Activated gamma-delta T cell (primary cell): Measurements from ENCODE around the gene PIM3.

ENCODE experiments used
- DNase-seq: peaks from one replicate; lab custom pipeline; 2025; lab: John Stamatoyannopoulos, UW
- total RNA-seq, 2 donors: gene quantifications; one replicate each; lab custom pipeline; 2026; lab: John Stamatoyannopoulos, UW

The PIM3 gene
- total RNA-seq, result 69.3 to 70.5 reads per million in 2 donors

- DNase-seq, result peak; percentile 90
Observed at GRCh38 chr22:49960159-49961004, at the start of gene PIM3. TSS of gene PIM3 (plus strand) at chr22:49960772. CDS start at chr22:49960948, 176 bp downstream.

DNA sequence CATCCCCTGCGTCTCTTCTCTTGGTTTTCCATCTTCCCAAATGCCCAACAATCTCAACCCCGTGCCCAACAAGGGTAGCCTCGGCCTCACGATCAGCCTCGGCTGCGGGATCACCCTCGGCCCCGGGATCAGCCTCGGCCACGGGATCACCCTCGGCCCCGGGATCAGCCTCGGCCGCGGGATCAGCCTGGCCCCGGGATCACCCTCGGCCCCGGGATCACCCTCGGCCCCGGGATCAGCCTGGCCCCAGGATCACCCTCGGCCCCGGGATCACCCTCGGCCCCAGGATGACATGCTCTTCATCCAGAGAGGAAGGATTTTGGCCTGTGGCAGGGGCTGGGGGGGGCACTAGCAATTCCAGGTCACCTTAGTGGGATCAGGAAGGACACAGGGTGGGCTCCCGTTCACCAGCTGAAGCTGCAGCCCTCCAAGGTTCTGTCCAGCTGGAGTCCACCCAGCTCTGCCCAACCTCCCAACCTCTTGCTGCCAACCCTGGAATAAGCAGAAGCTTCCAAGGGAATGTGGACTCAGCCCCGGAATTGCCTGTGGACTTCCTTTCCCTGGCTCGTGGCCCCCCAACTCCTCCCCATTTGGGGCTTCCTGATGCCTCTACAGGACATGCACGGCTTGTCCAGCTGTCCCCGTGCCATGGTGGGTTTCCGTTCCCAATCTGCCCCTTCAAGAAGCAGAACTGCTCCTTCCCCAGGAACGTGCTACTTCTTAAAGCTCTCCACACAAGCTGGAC lies 48.5 kb upstream of the PIM3 start:
- no peak for DNase-seq

DNA sequence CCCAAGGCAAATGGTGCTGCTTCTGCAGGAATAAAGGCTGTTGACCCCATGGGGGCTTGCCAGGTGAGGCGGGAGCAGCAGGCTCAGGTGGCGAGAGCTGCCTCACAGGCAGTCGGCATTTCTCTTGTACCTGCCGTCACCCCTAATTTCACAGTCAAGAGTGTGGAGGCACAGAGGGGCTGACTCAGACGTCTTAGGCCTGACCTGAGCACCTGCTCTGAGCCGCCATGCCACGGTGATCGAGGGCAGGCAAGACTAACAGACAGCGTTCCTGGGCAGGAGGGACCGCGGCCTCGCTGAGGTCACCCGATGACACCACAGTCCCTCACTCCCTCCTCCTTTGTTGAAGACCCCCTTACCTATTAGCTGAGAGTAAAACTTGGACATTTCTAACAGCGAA lies 47.5 kb upstream of the PIM3 start:
- no peak for DNase-seq

DNA sequence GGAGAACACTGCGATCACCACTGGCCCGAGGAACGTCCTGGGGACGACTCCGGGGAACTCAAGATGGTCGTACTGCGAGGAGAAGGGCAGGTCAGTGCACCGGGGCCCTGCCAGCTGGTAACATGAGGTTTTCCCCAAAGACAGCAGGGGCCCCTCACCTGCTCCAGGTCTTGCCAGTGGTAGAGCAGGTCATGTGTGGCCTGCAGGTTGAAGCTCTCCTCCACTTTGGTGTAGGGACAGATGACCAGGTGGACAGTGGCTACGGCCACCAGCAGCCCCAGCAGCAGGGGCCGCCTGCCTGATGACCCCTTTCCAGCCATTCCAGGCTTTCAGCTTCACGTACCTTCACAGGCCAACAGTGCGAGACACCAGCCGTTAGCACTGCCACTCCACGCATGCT lies 47.1 kb upstream of the PIM3 start:
- no peak for DNase-seq

GRCh38 chr22:49914256-49914655 lies 46.3 kb upstream of the PIM3 start:
- DNase-seq, result no peak

DNA sequence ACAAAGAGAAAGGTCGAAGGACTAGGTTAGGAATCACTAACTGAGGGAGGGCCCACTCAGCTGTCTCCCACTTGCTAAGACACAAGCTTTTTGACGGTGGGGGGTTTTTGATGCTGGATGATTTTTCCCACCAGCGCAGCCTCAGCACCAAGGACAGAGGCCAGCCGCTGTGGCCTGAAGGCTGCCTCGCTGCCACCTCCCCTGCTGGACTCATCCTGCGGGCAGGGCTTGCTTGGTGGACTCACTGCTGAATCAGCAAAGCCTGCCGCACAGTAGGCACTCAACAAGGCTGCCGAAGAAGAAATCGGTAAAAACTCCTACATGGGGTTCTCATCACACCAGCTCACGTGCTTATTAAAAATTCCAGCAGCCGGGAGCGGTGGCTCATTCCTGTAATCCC lies 45.0 kb upstream of the PIM3 start:
- no peak for DNase-seq

GRCh38 chr22:49916831-49917230 lies 43.7 kb upstream of the PIM3 start:
- no peak for DNase-seq

DNA sequence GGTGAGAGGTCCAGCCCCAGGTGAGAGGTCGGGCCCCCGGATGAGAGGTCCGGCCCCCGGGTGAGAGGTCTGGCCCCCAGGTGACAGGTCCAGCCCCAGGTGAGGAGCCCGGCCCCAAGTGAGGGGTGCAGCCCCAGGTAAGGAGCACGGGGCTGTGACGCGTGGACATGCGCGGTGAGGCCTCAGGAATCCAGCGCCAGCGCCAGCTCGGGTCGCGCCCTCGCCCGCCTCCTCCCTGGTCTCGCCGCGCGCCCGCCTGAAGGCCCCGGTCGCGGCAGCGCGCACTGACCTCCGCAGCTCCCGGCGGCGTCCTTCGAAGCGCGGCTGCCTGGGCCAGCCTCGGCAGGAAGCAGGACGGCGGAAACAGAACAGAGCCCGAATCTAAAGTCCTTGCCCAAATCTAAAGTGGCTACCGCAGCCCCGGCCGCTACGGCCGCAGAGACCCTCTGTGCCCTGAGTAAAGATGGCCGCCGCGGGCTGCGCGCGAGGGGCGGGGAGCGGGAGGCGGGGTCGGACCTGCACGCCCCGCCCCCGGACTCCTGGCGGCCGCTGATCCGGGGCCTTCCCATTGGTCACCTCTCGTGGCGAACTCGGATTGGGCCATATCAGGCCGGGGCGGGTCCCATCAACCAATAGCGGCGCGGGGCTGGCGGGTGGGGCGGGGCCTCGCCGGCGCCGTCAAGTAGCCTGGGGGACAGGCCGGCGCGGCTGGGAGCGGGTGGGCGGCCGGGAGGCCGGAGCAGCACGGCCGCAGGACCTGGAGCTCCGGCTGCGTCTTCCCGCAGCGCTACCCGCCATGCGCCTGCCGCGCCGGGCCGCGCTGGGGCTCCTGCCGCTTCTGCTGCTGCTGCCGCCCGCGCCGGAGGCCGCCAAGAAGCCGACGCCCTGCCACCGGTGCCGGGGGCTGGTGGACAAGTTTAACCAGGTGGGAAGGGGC lies 42.3 kb upstream of the PIM3 start, which contains the start of the genes ALG12 and CRELD2:
Gene ALG12 (minus strand): TSS at position 465 of the 937 bp plus-strand sequence. CDS start 4,673 bp downstream, outside the sequence.
Gene CRELD2 (plus strand): TSS at position 661 of the 937 bp plus-strand sequence. CDS start 136 bp downstream, at position 797.
- DNase-seq, result peak; percentile 93

DNA sequence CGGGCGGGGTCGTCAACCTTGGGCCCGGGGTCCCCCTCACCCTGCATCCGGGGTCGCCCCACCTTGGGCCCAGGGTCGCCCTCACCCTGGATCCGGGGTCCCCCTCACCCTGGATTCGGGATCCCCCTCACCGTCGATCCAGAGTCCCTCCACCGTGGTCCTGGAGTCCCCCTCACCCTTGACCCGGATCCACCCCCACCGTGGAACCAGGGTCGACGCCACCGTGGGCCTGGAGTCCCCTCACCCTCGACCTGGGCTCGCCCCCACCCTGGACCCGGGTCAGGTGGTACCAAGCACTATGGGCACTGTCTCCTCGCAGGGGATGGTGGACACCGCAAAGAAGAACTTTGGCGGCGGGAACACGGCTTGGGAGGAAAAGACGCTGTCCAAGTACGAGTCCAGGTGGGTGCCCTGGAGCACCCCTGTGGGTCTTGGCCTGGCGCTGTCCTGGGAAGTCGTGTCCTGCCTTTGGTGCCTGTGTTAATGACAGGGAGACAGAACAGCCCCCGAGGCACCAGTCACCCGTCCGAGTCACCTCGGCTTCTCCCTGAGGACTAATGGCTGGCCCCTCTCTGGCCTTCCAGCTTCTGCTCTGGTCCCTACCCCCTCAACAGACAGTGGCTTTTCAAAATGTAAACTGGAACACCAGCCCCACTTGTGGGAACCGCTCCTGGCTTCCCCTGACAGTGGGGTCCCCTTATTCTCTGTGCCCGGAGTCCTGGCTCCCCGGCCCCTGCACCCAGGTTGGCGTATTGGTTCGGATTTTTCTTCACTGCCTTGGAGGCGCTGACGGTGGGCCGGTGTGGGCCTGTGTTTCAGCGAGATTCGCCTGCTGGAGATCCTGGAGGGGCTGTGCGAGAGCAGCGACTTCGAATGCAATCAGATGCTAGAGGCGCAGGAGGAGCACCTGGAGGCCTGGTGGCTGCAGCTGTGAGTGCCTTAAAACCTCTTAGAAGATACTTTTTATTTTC lies 41.4 kb upstream of the PIM3 start:
- DNase-seq, result no peak

DNA sequence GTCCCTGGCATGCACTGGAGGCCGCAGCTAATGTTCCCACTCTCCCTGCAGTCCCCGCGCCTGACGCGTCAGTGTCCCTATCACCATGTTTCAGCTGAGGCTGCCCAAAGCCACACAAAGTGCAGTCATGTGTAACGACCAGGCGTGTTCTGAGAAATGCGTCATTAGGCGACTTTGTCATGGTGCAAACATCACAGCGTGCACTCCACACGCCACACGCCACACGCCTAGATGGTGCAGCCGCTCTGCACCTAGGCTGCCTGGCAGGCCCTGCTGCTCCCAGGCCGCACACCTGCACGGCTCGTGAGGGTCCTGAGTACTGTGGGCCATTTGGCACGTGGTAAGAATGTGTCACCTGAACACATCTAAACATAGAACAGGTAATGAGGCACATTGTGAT lies 39.7 kb upstream of the PIM3 start:
- DNase-seq, result no peak

- no peak for DNase-seq
Observed at GRCh38 chr22:49921508-49922278, 38.9 kb upstream of the PIM3 start.

DNA sequence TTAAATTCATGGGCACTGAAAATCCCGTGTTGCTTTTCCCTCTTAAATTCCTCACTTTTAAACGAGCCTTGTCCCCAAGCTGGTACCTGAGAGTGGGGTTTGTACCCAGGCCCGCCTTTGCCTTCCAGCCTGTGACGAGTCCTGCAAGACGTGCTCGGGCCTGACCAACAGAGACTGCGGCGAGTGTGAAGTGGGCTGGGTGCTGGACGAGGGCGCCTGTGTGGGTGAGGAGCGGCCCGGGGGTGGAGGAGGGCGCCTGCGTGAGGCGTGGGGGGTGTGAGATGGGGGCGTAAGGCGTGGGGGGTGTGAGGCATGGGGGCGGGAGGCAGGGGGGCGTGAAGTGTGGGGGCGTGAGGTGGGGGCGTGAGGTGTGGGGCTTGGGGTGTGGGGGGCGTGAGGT lies 38.1 kb upstream of the PIM3 start:
- no peak for DNase-seq

GRCh38 chr22:49922926-49923325 lies 37.6 kb upstream of the PIM3 start:
- no peak for DNase-seq

- no peak for DNase-seq
Observed at GRCh38 chr22:49923445-49923844, 37.1 kb upstream of the PIM3 start.

DNA sequence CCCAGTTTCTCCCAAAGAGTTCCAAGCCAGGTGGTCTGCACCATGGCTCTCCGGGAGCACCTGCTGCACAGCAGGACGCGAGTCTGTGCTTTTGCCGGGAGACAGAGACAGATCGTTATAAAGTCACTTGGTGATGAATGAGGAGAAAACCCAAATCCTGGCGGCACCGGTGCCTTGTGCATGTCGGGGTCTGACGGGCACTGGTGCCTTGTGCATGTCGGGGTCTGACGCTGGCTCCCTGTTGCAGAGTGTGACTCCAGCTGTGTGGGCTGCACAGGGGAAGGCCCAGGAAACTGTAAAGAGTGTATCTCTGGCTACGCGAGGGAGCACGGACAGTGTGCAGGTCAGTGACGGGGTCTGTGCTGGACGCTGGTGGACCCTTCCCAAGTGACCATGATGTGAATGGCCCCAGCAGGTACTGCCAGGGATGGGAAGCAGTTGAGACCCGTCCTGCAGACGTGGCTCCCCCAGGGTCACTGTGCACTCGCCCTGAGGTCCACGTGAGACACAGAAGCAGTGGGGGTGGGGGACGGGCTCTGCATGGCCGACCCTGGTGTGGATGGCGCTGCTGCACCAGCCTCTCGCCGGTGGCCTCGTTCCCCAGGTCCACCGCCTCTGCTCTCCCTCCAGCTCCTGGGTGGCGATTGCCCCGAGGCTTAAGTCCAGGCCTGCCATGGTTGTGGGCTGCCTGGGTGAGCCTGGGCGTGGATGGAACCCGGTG lies 36.3 kb upstream of the PIM3 start:
- no peak for DNase-seq

GRCh38 chr22:49925525-49926128 lies 34.9 kb upstream of the PIM3 start:
- DNase-seq, result peak; percentile 39

DNA sequence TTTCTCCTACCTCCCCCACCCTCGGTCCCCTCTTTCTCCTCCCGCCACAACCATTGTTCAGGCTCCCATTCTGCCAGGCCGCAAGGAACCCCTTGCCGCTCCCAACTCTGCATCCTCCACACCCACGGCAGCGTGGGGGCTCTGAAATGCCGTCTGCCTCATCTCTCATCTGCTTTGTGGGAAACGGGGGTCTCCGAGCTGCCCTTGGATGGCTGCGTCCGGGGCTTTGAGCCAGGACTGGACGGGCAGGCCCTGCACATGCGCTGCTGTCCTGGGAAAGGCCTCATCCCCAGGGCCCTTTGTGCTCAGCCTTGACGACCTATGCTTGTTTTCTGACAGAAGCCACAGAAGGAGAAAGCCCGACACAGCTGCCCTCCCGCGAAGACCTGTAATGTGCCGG lies 33.7 kb upstream of the PIM3 start:
- DNase-seq, result no peak

GRCh38 chr22:49927483-49928184 lies 32.9 kb upstream of the PIM3 start:
- no peak for DNase-seq
